SW 1271 (cell line): Measurements from ENCODE around the gene ANKRD62.
"Not testable (repeated sequence)": the region's sequence is repeated elsewhere in the genome, so short reads cannot be mapped to it uniquely, and the experiment has no call there.

Experiments used
- DNase-seq, 2 experiments: peaks; one replicate each; lab custom pipeline; 2025; lab: John Stamatoyannopoulos, UW

ANKRD62 gene

DNA sequence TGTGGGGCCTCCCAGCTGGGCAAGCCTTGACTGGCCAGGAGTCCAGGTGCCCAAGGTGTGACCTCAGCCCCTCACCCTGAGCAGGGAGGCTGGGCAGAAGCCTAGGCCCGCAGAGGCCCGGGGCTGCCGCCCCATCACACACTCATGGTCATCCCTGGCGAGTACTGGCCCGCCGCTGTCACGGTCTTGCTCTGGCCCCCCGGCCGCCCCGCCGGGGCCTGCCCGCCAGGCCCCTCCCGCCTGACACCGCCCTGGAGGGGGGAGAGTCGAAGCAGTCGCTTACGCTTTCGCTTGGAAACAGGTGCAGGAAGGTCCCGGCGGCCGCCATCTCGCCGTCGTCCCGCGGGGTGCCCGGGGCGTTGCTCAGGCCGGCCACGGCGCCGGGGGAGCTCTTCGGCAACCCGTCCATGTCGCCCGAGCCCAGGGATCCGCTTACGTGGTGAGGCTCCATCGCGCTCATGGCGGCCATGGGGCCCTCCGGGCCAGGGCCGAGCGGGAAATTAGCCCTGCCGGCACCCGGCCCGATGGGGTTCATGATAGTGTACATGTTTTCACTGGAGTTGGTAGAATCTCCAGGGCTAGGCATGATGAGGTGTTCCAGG lies 26.6 kb upstream of the ANKRD62 start:
- no peak for DNase-seq

DNA sequence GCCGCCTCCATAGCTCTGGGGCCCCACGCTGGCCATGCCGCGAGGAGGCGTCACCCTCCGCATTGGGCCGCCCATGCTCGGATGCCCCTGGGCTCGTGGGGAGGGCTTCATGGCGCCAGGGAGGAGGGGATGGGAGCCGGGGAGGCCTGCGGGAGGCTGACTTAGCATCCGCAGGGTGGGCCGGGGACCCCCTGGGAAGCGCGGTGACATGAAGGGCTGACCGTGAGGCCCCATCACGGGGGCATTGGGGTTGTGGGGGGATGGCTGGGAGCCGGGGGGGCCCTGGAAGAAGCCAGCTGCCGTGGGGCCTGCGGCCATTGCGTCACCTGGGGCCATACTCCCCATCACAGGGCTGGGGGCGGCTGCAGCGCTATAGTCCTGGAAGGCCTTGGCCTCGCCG lies 26.0 kb upstream of the ANKRD62 start:
- DNase-seq: no peak

DNA sequence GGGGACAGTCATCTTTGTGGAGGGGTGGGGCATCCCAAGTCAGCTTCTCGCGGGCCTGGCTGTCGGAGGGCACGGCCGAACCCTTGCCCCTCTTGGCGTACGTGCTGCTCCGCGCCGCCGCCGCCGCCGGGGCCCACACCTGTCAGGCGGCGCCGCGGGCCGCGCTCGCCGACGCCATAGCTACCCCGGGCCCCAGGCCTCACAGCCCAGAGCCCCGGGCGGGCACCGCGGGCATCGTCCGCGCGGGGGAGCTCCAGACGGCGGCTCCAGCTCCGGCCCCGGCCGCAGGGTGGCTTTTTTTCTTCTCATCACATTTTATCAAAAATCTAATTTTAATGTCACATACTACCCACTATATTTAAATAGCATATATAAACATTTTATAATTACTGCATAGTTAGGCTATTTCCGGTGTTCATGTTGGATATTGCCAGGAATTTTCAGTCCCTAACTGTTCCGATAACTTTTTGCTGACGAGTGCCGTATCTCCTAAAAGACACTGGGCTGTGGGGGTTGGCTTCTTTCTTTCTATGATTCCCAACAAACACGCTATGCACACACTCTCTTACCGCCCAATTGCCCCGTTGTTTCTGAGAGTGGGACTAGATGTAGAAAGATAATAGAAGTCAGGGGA lies 25.2 kb upstream of the ANKRD62 start:
- not testable (repeated sequence) for DNase-seq

DNA sequence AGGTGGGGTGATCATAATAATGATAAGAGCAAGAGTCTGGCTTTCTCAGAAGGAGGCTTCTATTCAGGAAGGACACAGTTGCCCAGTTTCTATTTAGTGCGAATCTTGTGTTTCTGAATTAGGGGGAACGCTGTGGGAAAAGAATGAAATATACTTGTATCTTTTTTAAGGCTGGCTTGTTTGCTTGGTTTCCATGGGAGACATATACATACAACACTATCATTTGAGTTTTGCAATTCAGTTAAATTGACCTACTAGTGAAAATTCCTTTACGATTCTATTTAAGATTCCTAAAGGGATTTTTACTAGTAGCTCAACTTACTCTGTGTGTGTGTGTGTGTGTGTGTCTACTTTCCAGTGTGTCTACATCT lies 24.7 kb upstream of the ANKRD62 start:
- DNase-seq: no peak

DNA sequence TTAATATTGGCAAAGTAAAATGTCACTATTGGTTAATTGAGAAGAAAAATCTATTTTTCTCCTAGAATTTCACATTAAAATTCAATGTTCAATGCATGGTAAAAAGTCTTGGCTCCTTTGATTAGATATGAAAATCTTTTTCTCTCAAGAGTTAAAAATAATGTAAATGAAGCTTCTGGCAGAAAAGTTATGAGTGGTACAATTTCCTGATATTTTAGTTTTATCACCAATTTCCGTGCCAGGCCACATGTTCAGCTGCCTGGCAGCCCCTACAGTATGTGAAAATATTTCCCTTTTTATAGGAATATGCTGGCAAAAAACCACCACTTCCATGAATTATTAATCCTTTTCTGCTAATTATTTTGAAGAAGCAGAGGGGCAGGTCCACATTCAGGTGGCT lies 22.6 kb upstream of the ANKRD62 start:
- DNase-seq: not testable (repeated sequence)

DNA sequence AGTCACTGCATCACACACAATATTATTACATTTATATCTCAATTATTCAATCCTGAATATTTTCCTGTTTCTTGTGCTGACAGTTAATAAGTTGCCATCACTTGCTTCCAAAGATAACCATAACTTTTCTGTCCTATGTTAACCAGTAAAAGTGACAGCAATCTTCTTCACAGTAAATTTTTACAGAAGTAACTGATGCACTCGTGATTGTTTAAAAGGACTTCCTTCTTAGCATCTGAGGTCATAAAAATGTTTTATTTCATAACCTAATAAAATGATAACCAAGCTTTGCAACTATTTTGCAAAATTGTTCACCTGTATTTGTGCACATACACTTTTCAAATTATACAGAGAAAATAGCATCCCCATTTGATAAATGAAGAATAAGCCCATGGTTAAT lies 20.6 kb upstream of the ANKRD62 start:
- no peak for DNase-seq

DNA sequence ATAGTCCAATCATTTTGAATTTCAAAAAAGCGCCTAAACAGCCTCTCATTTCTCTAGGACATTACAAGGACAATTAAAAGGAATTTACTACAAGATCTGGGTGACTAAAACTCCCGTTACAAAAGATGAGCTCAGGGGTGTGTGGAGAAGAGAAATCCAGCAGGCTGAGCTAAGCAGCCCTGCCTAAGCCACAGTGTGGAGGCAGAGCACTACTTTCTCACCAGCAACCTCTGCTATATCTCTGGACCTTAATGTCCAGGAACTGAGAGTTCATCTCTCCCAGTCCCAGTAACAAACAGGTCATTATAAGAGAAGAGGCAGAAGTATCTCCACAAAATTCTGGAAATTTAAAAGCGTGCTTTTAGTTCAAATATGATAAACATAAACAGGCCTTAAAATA lies 18.9 kb upstream of the ANKRD62 start:
- DNase-seq: no peak

DNA sequence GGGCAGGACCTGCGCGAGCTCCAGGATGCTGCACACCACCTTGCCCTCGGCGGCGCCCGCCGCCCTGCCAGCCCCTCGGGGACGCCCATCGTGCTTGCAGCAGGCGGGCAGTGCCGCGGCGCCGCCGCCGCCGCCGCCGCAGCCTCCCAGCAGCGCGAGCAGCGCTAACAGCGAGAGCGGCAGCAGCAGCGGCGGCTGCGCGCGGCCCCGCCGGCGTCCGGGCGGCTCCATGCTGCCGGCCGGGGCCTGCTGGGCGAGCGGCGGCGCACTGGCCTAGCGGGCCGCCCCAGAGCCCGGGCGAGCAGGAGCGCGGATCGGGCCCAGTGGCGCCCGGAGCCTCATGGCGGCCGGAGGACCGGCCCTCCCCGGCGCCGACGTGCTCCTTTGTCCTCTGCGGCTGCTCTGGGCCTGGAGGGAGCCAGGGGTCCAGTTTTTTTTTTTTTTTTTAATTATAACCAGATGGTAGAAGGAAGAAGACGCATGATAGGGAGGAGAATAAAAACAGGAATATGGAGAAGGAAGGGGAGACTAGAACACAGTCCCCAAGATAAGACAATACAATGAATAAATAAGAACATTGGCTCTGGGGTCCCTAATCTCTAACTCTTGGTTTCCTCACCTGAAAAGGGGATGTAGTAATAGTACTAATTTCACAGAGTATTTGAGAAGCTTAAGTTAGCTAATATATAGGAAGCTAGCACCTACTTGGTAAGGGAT lies 17.1 kb upstream of the ANKRD62 start:
- no peak for DNase-seq

DNA sequence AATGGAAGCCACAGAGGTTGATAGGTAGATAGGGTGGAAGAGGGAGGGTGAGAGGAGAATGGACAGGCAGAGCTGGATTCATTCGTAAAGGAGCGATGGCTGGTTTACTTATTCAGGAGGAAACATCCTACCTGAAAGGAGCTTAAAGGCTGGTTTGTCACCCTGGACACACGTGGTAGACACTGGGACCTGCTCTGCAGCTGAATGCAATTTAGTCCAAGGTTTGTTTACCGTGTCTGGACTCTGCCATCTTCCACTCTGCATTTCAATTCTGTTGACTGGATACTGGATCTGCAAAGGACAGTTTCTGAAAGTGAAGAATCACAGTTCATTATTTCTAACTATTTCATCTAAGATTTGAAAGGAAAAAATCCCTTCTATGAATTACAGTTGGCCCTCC lies 15.6 kb upstream of the ANKRD62 start:
- not testable (repeated sequence) for DNase-seq

DNA sequence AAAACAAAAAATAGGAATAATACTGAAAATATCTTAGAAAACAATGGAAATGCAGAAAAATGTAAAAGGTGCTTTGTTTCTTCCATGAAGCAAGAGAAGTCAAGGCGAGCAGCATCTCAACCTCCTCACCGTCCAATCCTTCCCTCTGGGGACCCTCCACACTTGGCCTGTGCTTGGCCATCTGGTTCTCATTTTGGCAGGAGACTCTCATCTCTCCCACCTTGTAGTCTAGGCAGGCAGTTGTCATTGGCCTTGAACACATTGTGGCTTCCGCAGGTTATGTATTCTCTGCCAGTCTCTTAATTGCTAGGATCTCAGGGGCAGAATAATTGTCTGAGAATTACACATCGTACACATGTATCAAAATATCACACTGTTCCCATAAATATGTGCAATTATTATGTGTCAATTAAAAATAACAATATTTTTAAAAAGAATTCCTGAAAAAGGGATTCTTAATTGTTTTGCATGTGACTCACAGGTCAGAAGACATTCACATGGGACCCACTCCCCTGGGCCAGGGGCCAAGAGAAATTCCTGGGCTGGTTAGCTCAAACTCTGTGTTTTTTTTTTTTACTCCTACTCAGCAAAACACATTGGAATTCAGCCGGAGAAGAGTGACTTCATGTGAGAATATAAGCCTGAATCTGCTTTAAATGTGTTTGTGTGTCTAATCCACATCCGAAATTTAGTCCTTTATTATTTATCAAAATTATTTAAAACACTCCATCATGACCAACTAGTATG lies 14.0 kb upstream of the ANKRD62 start:
- DNase-seq: no peak

DNA sequence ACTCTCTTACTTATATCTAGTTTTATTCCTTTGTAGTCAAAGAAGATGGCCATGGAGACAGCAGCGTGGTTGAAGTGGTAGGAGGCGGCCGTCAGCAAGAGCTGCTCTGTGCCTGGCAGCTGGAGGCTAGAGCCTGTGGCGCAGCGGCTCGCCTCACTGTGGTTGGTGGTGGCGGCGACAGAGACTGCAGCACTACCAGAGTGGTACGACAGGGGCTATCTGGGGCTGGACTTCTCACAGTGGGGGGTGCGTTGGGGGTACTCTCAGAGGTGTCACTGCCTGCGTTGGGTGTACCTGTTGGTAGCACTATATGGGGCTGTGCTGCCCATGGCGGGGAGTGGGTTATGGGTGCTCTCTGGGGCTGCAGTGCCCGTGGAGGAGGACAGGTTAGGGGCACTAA lies 8.5 kb upstream of the ANKRD62 start:
- no peak for DNase-seq

DNA sequence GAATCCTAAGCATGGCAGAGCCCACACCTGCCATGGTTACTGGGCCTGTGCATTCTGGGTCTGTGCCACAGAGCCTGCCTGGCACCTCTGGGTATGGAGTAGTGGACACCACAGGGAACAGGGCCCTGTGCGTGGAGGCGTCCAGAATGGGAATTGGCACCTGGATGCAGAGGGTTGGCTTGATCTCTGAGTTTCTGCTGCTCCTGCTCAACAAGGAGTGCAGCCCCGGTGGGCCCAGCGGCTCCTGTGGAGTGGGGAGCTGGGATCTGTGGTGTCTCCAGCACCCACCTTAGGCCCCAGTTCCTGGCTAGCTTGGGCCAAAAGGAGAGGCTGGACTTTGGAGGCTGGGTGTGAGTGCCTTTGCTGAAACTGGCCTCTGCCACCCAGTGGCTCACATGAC lies 7.9 kb upstream of the ANKRD62 start:
- DNase-seq: no peak

DNA sequence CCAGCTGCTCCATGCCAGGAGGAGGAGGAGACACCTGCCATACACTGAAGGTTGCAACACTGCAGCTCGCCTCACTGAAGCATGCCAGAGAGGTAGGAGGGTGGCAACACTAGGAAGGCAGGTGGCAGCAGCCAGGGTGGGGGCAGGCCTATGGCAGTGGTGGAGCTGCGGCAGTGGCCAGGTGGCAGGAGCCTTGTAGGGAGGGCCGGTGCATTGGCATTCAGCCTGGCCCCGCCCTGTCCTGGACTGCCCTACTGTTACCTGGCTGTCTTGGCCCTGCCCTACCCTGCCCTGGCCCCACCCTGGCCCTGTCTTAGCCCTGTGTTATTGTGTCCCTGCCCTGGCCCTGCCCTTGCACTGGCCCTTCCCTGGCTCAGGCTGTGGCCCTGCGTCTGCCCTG lies 7.4 kb upstream of the ANKRD62 start:
- DNase-seq: no peak

DNA sequence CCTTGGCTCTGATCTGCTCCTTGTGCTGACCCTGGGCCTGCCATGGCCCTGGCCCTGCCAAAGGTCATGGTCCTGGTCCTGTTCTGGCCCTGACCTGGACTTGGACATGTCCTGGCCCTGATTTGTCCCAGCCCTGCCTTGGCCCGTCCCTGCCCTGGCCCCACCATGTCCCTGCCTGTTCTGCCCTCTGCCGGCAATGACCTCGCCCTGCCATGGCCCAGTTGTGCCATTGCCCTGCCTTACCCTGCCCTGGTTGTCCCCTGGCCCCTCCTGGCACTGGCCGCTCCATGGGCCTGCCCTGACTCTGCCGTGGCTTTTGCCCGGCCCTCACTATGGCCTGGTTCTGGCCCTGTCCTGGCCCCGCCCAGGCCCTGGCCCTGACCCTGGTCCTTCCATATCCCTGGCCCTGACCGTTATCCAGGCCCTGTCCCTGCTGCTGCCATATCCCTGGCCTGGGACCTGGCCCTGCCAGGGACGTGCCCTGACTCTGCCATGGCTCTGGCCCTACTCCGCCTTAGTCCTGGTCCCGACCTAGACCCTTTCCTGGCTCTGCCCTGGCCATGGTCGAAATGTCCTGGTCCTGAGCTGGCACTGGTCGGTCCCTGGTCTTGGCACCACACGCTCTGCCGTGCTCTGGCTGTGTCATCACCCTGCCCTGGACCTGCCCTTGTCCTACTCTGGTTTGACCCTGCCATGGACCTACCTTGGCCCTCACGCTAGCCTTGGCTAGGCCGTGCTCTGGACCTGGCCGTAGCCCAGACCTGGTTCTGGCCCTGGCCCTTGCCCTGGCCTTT lies 6.8 kb upstream of the ANKRD62 start:
- DNase-seq: no peak

DNA sequence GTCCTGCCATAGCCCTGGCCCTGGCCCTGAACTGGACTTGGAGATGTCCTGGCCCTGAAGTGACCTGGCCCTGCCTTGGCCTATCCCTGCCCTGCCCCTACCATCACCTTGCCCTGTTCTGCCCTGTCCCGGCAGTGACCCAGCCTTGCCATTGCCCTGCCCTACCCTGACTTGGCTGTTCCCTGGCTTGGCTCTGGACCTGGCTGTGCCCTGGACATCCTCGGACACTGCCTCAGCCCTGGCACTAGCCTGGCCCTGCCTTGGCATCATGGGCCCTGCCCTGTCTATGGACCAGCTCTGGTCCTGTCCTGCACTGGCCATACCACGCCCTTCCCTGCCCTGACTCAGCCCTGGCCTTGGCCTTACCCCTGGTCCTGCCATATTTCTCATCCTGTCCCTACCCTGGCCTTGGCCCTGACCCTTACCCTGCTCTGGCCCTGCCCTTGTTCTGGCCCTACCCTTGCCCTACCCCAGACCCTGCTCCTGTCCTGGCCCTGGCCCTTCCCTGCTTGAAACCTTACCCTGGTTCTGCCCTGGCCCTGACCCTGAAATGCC lies 6.1 kb upstream of the ANKRD62 start:
- no peak for DNase-seq

DNA sequence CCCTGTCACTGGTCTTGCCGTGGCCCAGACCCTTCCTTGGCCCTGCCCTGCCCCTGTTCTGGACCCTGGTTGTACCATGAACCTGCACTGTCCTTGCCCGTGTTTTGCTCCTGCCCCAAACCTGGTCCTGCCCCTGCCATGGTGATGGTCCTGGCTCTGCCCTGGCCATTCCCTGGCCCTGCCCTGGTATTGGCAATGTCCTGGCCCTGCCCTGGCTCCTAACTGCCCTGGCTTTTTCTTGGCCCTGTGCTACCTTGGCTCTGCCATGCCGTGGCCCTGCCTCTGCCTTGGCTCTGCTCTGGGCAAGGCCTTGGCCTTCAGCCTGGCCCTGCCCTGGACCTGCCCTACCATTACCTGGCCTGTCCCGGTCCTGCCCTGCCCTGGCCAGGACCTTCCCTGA lies 5.5 kb upstream of the ANKRD62 start:
- DNase-seq: no peak

DNA sequence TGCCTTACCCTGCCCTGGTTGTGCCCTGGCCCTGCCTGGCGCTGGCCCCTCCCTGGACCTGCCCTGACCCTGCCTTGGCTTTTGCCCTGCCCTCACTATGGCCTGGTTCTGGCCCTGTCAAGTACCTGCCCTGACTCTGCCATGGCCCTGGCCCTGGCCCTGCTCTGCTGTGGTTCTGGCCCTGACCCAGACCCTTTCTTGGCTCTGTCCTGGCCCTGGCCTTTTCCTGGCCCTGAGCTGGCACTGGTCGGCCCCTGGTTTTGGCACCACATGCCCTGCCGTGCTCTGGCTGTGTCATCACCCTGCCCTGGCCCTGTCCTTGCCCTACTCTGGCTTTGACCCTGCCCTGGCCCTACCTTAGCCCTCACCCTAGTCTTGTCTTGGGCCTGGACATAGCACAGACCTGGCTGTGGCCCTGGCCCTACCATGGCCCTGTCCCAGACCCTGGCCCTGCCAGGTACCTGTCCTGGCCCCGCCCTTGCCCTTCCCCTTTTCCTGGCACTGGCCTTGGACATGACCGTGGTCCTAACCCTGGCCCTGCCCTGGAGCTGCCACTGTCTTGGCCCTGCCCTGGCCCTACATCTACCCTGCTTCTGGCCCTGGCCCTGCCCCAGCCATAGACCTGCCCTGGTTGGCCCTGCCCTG lies 4.8 kb upstream of the ANKRD62 start:
- no peak for DNase-seq

DNA sequence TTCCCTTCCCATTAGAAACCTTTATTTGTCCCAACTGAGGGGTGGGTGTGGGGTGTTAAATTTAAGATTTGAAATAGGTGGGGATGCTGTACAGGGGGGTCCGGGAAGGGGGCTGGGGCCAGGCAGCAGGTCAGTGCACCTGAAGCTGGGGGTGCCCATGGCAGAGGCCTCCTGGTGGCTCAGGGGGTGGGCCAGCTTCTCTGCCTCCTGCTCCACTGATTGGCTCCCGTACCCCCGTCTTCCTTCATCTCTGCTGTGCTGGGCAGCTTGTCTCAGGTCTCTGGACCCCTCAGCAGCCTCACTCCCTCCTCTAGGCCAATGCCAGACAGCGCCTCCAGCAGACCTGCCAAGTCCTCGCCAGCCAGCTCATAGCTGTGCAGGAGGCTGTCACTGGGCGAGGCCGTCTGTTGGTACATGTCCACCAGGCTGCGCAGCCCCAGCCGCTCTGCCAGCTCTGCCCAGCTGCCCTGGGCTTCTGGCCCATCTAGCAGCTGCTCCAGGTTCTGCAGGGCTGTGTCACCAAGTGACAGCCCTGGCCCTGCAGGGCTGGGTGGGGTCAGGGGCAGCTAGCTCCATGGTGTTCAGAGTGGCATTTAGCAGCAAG lies 2.0 kb upstream of the ANKRD62 start:
- DNase-seq: no peak

DNA sequence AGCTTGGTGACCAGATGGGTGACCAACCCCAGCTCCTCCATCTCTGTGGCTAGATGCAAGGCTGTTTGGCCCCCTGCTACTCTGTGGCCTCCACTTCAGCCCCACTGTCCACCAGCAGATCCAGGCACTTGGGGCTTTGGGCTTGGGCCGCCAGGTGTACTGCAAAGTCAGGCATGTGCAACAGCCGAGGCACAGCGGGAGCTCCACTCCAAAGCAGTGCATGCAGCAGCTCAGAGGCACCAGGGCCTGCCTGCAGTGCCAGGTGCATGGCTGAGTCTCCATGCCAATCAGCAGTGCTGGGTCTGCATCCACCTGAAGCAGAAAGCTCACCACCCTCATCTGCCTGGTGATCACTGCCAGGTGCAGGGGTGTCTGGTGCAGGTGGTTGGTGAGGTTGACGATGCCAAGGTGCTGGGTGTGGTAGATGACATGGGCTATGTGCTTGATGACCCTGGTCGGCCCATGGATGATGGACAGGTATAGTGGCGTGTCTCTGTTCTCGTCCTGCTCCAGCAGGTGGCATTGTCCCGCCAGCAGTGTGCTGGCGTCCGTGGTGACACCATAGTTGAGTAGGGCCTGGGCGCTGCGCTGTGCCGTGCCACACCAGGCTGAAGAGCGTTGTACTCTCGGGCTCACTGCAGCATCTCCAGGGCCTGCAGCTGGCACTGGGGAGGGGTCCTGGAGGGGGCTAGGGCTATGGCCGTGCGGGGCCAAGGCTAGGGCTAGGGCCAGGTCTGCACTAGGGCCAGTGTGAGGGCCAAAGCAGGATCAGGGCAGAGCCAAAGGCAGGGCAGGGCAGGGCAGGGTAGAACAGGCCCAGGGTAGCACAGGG lies 1.0 kb upstream of the ANKRD62 start:
- DNase-seq: no peak

DNA sequence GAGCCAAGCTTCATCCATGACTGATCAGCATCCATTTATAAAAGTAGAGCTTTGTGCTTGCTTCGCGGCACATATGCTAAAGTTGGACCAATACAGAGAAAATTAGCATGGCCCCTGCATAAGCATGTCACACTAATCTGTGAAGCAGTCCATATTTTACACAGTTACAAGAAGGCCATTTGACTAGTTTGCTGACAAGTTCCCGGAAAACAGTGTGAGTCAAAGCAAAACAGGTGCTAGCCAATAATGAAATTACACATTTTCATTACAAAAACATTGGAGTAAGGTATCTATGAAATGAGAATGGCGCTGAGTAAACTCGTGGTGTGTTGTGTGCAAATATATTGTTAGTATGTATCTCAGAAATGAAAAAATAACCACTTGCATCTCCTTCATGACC lies 4.7 kb downstream of the ANKRD62 start:
- no peak for DNase-seq
